ENCODE data around the gene APBA2.
"Not testable (repeated sequence)": the region's sequence is repeated elsewhere in the genome, so short reads cannot be mapped to it uniquely, and the experiment has no call there.

Gene APBA2

GRCh38 chr15:28885630-28886430 is at the start of gene APBA2:
Gene APBA2, plus strand, starts transcription at chr15:28885974. Its CDS starts 167,911 bp downstream, at chr15:29053885.
- no peak for DNase-seq (ENCODE audit: low read depth)

DNA sequence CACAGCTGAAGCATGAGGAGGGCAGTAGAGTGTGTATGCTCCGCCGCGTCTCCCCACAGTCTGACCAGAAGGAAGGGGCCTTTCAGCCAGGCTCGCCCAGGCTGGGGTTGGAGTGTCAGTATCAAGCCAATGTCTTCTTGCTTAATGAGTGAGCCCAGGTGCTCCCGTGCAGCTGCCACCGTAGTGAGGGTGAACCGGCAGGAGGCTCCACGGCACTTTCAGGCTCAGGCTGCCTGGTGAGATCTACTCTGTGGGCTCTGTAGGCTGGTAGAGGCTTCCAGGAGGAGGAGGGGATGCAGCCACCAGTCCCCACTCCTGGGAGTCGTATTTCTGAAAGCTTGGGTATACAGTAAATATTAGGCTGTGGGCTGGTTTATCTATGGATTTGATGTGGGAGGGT is 45.5 kb upstream of the APBA2 start:
- not testable (repeated sequence) for DNase-seq (ENCODE audit: low read depth)

DNA sequence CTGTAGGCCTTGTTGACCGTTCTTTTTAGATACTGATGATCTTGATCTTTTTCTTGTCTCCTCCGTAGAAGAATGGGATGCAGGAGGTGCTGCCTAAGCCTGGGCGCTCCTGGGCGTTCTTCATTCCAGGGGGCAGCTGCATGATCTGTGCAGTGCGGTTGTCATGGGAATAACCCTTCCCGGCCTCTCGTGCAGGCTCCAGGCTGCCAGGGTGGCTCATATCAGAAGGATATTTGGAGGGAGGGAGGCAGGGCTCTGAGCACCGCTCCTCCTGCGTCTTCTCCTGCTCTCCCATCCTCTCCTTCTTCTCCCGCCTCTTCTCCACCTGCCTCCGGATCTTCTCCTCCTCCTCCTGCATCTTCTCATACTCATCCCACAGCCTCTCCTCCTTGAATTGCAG is 43.6 kb upstream of the APBA2 start:
- not testable (repeated sequence) for DNase-seq (ENCODE audit: low read depth)

DNA sequence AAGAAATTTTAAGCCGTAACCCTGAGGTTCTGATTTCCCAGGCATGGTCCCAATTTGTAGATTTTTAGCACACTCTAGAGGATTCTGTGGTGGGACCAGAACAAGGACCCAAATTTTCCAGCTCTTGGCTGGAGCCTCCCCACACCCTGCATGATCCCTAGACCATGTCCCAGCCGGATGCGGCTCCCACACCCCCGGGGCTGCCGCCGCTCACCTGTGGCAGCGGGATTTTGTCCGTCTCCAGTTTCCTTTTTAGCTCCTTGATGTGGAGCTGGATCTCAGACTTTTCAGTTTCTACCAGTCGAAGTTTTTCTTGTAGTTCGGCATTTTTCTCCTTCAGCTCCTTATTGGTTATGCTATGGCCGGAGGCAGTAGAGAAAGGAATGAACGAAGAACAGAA is 42.3 kb upstream of the APBA2 start:
- not testable (repeated sequence) for DNase-seq (ENCODE audit: low read depth)

- DNase-seq (ENCODE audit: low read depth): not testable (repeated sequence)
Measured at GRCh38 chr15:28844147-28844546, 41.6 kb upstream of the APBA2 start.

GRCh38 chr15:28847247-28847646 is 38.5 kb upstream of the APBA2 start:
- DNase-seq (ENCODE audit: low read depth): not testable (repeated sequence)

- not testable (repeated sequence) for DNase-seq (ENCODE audit: low read depth)
Measured at GRCh38 chr15:28847959-28848358, 37.8 kb upstream of the APBA2 start.

DNA sequence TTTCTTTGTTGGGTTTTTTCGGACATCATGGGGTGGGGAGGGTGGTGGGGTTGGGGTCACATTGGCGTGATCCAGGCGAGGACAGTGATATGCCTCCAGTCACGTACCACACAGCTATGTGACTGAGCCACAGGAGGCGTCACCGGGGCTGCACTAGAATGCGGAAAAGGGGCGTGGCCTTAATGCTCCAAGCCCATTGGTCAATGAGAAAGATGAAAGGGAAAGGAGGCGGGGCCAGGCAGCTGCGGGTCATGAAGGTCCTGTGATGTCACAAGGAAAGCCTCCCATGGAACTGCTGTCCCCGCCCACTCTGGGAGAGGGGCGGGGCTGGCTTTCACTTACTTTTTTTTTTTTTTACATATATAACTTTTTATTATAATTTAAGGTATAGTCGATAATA is 37.3 kb upstream of the APBA2 start, which contains the start of gene GOLGA6L7:
GOLGA6L7 (minus strand) TSS at position 124 of the 400 bp plus-strand sequence; CDS start at position 29, 95 bp downstream.
- DNase-seq (ENCODE audit: low read depth): not testable (repeated sequence)

GRCh38 chr15:28849271-28849670 is 36.5 kb upstream of the APBA2 start:
- not testable (repeated sequence) for DNase-seq (ENCODE audit: low read depth)

DNA sequence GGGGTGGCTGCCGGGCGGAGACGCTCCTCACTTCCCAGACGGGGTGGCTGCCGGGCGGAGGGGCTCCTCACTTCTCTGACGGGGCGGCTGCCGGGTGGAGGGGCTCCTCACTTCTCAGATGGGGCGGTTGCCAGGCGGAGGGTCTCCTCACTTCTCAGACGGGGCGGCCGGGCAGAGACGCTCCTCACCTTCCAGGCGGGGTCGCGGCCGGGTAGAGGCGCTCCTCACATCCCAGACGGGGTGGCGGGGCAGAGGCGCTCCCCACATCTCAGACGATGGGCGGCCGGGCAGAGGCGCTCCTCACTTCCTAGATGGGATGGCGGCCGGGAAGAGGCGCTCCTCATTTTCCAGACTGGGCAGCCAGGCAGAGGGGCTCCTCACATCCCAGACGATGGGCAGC is 36.0 kb upstream of the APBA2 start:
- not testable (repeated sequence) for DNase-seq (ENCODE audit: low read depth)

DNA sequence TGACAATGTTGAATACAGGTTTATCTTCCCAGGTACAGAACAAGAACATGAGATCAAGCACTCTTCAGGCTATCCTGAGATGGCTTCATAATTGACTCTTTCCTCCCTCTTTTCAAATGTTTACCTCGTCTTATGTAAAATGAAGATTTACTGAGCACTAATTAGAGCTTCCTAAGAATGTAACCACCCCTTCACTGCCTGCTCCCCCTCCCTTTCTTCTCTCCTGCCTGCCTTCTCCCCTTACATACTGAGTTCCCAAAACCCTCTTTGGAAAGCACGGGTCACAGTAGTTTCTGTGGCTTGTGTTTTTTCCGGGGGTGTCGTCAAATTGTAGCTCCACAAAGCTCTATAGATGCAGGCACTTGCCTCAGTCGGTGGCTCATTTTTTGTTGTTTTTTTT is 32.1 kb upstream of the APBA2 start:
- DNase-seq (ENCODE audit: low read depth): not testable (repeated sequence)

- not testable (repeated sequence) for DNase-seq (ENCODE audit: low read depth)
Measured at GRCh38 chr15:28854578-28854977, 31.2 kb upstream of the APBA2 start.

DNA sequence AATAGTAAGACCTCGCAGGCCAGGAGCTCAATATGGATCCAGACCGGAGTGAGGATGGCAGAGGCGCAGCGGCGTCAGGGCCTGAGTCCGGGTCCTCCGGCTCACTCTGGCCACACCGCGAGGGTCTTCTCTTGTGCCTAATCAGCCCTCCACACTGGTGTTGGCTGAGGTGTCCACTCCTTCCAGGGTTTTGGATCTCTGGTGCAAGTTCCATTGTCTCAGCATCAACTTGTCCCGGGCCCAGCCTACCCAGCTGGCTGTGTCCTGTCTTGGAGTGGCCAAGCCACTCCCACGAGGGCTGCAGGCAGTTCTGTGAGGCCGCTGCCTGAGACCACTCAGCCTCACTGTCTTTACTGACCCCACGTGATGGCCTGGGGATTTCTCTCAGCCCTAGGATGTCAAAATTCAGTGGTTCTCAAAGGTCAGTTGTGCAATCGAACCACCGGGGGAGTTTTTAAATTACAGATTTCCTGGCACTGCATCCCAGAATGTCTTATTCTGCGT is 24.7 kb upstream of the APBA2 start:
- no peak for DNase-seq (ENCODE audit: low read depth)

DNA sequence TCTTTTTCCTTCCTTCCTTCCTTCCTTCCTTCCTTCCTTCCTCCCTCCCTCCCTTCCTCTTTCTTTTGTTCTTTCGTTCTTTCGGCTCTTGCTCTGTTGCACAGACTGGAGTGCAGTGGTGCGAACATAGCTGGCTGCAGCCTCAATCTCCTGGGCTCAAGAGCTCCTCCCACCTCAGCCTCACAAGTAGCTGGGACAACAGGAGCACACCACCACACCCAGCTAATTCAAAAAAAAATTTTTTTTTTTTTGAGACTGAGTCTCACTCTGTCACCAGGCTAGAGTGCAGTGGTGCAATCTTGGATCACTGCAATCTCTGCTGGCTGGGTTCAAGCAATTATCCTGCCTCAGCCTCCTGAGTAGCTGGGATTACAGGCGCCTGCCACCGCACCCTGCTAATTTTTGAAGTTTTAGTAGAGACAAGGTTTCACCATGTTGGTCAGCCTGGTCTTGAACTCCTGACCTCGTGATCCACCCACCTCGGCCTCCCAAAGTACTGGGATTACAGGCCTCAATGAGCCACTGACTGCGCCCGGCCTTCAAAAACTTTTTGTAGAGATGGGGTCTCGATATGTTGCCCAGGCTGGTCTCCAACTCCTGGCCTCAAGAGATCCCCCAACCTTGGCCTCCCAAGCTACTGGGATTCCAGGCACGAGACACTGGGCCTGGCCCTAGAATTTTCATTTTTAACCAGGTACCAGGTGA is 24.0 kb upstream of the APBA2 start:
- not testable (repeated sequence) for DNase-seq (ENCODE audit: low read depth)

- DNase-seq (ENCODE audit: low read depth): no peak
Measured at GRCh38 chr15:28868744-28869345, 16.9 kb upstream of the APBA2 start.

DNA sequence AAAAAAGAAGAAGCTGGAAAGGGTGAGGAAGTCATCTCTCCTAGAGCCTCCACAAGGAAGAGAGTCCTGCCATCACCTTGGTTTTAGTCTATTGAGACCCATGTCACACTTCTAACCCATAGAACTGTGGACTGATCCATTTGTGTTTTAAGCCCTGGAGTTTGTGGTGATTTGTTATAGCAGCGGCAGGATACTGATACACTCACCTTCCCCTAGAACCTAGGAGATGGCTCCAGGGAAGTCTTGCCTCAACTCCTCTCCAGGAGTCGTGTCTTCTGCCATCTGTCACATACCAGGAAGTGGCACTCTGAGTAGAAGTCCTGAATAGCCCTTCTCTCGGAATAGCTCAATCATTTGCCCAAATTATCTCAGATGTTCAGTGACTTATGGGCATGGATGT is 14.6 kb upstream of the APBA2 start:
- no peak for DNase-seq (ENCODE audit: low read depth)

DNA sequence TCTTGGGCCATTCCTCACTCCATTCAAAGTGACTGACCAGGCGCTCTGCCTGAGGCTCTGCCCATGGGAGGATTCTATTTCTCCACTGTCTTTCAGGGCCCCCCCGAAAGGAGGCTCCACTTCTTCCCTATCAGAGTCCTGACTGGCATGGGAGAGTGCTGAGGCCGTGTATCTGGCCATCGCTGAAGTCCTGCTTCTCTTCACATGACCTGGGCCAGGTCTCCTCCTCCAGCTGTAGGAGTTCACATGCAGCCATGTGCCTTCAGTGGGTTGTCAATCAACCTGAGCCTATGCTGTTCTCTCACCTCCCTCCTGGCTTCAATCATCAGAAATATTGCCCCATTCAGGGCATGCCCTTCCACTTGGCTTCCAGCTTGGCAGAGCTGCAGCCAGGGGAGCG is 12.8 kb upstream of the APBA2 start:
- DNase-seq (ENCODE audit: low read depth): no peak

- DNase-seq (ENCODE audit: low read depth): no peak
Measured at GRCh38 chr15:28873585-28874190, 12.1 kb upstream of the APBA2 start.

DNA sequence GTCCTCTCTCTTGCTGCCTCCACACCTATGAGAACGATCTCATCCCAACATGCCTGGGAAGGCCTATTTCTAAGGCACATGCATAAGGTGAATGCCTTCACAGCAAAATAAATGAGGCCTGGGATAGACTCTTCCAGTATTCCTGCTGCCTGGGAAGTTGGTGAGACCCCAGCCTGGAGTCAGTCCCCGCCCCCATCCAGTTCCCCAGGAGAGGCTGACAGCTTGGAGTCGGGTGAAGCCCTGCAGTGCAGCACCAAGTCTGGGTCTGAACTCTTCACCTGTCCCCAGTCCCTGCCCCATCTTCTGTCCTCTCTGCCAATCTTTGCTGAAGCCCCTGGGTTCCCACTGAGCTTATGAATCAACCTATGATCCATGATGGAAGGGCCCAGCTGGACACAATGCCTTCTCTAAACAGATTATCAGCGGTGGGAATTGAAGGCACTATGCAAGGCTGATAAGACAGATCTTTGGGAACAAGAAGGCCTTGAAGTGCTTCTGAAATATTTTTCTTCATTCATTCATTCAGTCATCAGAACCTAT is 10.2 kb upstream of the APBA2 start:
- no peak for DNase-seq (ENCODE audit: low read depth)

- DNase-seq (ENCODE audit: low read depth): no peak
Measured at GRCh38 chr15:28876131-28876844, 9.5 kb upstream of the APBA2 start.

GRCh38 chr15:28876845-28877185 is 9.0 kb upstream of the APBA2 start:
- no peak for DNase-seq (ENCODE audit: low read depth)
